ENCODE measurements around the gene RPS4Y2.

Gene RPS4Y2

GRCh38 chrY:20755808-20756207 lies at the start of gene RPS4Y2:
TSS of gene RPS4Y2 (plus strand) at chrY:20756108. CDS start at chrY:20756164, 56 bp downstream.
- no peak for DNase-seq

- no peak for DNase-seq
Measured at GRCh38 chrY:20714391-20714790, 41.5 kb upstream of the RPS4Y2 start.

- DNase-seq: no peak
Measured at GRCh38 chrY:20726184-20726907, 29.6 kb upstream of the RPS4Y2 start.

- DNase-seq: no peak
Measured at GRCh38 chrY:20735200-20735599, 20.7 kb upstream of the RPS4Y2 start.

- no peak for DNase-seq
Measured at GRCh38 chrY:20739806-20740205, 16.1 kb upstream of the RPS4Y2 start.

- DNase-seq: no peak
Measured at GRCh38 chrY:20740609-20741008, 15.3 kb upstream of the RPS4Y2 start.

- DNase-seq: peak; percentile 3 to 22
Measured at GRCh38 chrY:20745060-20745459, 10.8 kb upstream of the RPS4Y2 start.

GRCh38 chrY:20746919-20747318 lies 9.0 kb upstream of the RPS4Y2 start:
- no peak for DNase-seq

- no peak for DNase-seq
Measured at GRCh38 chrY:20763869-20764268, 8.0 kb downstream of the RPS4Y2 start.

GRCh38 chrY:20765117-20765516 lies 9.2 kb downstream of the RPS4Y2 start:
- DNase-seq: no peak

GRCh38 chrY:20770755-20771154 lies 14.8 kb downstream of the RPS4Y2 start:
- DNase-seq: no peak

- no peak for DNase-seq
Measured at GRCh38 chrY:20776104-20776503, 20.2 kb downstream of the RPS4Y2 start.

GRCh38 chrY:20780104-20780654 lies 24.3 kb downstream of the RPS4Y2 start:
- DNase-seq: no peak

- DNase-seq: no peak
Measured at GRCh38 chrY:20780776-20781175, 24.9 kb downstream of the RPS4Y2 start.

GRCh38 chrY:20781408-20781807 lies 25.5 kb downstream of the RPS4Y2 start:
- no peak for DNase-seq

- DNase-seq: no peak
Measured at GRCh38 chrY:20784965-20785364, 29.1 kb downstream of the RPS4Y2 start.

- DNase-seq: no peak
Measured at GRCh38 chrY:20787076-20787475, 31.2 kb downstream of the RPS4Y2 start.

- DNase-seq: peak in 1 of 2 experiments; percentile 1
Measured at GRCh38 chrY:20798351-20799049, 42.6 kb downstream of the RPS4Y2 start.

- DNase-seq: no peak
Measured at GRCh38 chrY:20802659-20803058, 46.8 kb downstream of the RPS4Y2 start.

- no peak for DNase-seq
Measured at GRCh38 chrY:20806243-20806642, 50.3 kb downstream of the RPS4Y2 start.

- DNase-seq: no peak
Measured at GRCh38 chrY:20813459-20813858, 57.6 kb downstream of the RPS4Y2 start.

- DNase-seq: no peak
Measured at GRCh38 chrY:20814794-20815193, 58.9 kb downstream of the RPS4Y2 start.

- DNase-seq: no peak
Measured at GRCh38 chrY:20817067-20817466, 61.2 kb downstream of the RPS4Y2 start.

Measured in activated CD4-positive, alpha-beta T cell treated with anti-CD3 and anti-CD28 coated beads, Interleukin-2, amount 50 U/mL, for 4 hours (primary cell).